ENCODE data around the gene SCYGR7. TPM values are rescaled to one million over a fixed set of nuclear protein-coding genes. Genes with fewer than 3 reads are reported as not detected.

The SCYGR7 gene
- total and polyA plus RNA-seq, 2 of the 13 experiments (the other 11 are each of a cell fraction or from before 2014, with no cell fraction given) = not detected

DNA sequence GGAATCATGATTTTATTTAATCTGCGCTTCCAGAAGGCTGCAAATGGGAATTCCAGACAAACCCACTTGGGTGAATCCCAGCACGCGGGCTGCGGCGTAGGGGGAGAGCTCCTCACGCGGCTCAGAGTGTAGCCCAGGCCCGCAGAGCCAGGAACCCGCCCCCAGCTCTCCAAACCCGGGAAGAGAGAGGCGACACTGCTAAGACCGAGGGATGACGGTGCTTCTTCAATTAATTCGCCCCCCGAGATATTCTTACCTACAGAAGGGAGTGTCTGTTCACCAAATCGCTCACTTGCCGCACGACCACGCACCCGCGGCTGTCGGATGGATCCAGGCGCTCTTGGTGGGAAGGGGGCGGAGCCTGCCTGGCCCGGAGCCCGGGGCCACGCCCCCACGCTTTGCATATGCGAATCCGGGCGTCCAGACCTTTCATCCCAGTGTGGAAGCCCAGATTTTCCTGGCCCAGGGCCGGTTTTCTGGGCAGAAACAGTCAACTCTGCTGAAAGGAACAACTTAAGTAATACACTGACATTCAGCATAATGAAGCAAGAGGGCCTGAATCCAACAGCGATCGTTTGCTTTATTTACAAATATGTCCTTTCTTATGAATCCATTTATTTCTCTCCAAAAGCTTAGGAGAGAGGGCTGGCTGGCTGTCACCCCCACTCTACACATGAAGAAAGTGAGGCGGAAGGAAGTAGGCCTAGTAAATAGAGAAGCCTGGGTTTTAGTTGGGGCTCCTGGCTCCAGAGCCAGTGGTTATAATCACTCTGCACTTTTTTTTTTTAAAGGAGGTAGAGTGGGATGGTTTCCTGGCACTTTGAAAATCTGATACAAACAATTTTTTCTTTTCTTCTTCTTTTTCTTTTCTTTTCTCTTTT, 10.2 kb upstream of the SCYGR7 start, which contains the start of gene SLC19A3 (continued):
- TF ChIP-seq, protein P1, sequence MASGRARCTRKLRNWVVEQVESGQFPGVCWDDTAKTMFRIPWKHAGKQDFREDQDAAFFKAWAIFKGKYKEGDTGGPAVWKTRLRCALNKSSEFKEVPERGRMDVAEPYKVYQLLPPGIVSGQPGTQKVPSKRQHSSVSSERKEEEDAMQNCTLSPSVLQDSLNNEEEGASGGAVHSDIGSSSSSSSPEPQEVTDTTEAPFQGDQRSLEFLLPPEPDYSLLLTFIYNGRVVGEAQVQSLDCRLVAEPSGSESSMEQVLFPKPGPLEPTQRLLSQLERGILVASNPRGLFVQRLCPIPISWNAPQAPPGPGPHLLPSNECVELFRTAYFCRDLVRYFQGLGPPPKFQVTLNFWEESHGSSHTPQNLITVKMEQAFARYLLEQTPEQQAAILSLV (CRISPR knock-in tag; IDR thresholded peaks at IDR 0.05; ENCODE audit: borderline replicate concordance) = no peak
- no peak for TF ChIP-seq SOX13 (IDR thresholded peaks at IDR 0.05)
- TF ChIP-seq SOX13 (CRISPR knock-in tag; conservative IDR thresholded peaks at IDR 0.05 in 1 of 2, IDR thresholded peaks at IDR 0.05 in 1 of 2) = no peak
- TF ChIP-seq, protein P2, sequence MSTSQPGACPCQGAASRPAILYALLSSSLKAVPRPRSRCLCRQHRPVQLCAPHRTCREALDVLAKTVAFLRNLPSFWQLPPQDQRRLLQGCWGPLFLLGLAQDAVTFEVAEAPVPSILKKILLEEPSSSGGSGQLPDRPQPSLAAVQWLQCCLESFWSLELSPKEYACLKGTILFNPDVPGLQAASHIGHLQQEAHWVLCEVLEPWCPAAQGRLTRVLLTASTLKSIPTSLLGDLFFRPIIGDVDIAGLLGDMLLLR (CRISPR knock-in tag; IDR thresholded peaks at IDR 0.05) = peak; percentile 32; the same call in 1 of the 2 replicates
- TF ChIP-seq ZNF160 (CRISPR knock-in tag; IDR thresholded peaks at IDR 0.05) = no peak; the same call in 1 of the 2 replicates
- no peak for TF ChIP-seq FOXK2 (IDR thresholded peaks at IDR 0.05)
- 0 out of 2 replicates have a peak, but pooled peaks have one; percentile 62 for TF ChIP-seq KDM2A (CRISPR knock-in tag; IDR thresholded peaks at IDR 0.05; ENCODE audit: borderline replicate concordance, low read depth)
- no peak for TF ChIP-seq NFIB (CRISPR knock-in tag; IDR thresholded peaks at IDR 0.05; ENCODE audit: borderline replicate concordance)
- TF ChIP-seq, protein P3, sequence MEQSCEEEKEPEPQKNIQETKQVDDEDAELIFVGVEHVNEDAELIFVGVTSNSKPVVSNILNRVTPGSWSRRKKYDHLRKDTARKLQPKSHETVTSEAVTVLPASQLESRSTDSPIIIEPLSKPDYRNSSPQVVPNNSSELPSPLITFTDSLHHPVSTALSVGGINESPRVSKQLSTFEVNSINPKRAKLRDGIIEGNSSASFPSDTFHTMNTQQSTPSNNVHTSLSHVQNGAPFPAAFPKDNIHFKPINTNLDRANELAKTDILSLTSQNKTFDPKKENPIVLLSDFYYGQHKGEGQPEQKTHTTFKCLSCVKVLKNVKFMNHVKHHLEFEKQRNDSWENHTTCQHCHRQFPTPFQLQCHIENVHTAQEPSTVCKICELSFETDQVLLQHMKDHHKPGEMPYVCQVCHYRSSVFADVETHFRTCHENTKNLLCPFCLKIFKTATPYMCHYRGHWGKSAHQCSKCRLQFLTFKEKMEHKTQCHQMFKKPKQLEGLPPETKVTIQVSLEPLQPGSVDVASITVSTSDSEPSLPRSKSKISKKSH (CRISPR knock-in tag; IDR thresholded peaks at IDR 0.05; ENCODE audit: borderline replicate concordance) = no peak
- TF ChIP-seq, protein P4, sequence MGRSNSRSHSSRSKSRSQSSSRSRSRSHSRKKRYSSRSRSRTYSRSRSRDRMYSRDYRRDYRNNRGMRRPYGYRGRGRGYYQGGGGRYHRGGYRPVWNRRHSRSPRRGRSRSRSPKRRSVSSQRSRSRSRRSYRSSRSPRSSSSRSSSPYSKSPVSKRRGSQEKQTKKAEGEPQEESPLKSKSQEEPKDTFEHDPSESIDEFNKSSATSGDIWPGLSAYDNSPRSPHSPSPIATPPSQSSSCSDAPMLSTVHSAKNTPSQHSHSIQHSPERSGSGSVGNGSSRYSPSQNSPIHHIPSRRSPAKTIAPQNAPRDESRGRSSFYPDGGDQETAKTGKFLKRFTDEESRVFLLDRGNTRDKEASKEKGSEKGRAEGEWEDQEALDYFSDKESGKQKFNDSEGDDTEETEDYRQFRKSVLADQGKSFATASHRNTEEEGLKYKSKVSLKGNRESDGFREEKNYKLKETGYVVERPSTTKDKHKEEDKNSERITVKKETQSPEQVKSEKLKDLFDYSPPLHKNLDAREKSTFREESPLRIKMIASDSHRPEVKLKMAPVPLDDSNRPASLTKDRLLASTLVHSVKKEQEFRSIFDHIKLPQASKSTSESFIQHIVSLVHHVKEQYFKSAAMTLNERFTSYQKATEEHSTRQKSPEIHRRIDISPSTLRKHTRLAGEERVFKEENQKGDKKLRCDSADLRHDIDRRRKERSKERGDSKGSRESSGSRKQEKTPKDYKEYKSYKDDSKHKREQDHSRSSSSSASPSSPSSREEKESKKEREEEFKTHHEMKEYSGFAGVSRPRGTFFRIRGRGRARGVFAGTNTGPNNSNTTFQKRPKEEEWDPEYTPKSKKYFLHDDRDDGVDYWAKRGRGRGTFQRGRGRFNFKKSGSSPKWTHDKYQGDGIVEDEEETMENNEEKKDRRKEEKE (IDR thresholded peaks at IDR 0.05) = no peak
- TF ChIP-seq ATF1 (CRISPR knock-in tag; IDR thresholded peaks at IDR 0.05) = no peak
- TF ChIP-seq ELF4 (CRISPR knock-in tag; IDR thresholded peaks at IDR 0.05; ENCODE audit: borderline replicate concordance) = no peak
- TF ChIP-seq ZFP36 (IDR thresholded peaks at IDR 0.05; ENCODE audit: borderline replicate concordance, low read depth, low read length, partially characterized antibody) = no peak
- no peak for TF ChIP-seq ZFAT (CRISPR knock-in tag; conservative IDR thresholded peaks at IDR 0.05)
- no peak for TF ChIP-seq MAFF (IDR thresholded peaks at IDR 0.05; ENCODE audit: low read depth, low read length)
- no peak for TF ChIP-seq ZNF253 (CRISPR knock-in tag; IDR thresholded peaks at IDR 0.05; ENCODE audit: borderline replicate concordance)
- TF ChIP-seq CBX5 (CRISPR knock-in tag; IDR thresholded peaks at IDR 0.05; ENCODE audit: borderline replicate concordance) = no peak
- TF ChIP-seq ZNF138 (CRISPR knock-in tag; IDR thresholded peaks at IDR 0.05; ENCODE audit: low read depth) = no peak
- TF ChIP-seq ADNP (CRISPR knock-in tag; IDR thresholded peaks at IDR 0.05) = no peak
- TF ChIP-seq HES4 (CRISPR knock-in tag; IDR thresholded peaks at IDR 0.05; ENCODE audit: borderline replicate concordance) = no peak
- 0 out of 2 replicates have a peak, but pooled peaks have one; percentile 56 for TF ChIP-seq AHR (CRISPR knock-in tag; IDR thresholded peaks at IDR 0.05)
- no peak for TF ChIP-seq SOX6 (IDR thresholded peaks at IDR 0.05)
- TF ChIP-seq SOX6 (CRISPR knock-in tag; IDR thresholded peaks at IDR 0.05) = peak; percentile 28; the same call in 1 of the 2 replicates
- no peak for TF ChIP-seq ZNF496 (CRISPR knock-in tag; IDR thresholded peaks at IDR 0.05; ENCODE audit: insufficient replicate concordance)
- TF ChIP-seq MIER2 (CRISPR knock-in tag; IDR thresholded peaks at IDR 0.05) = no peak; the same call in 1 of the 2 replicates
